ENCODE results near the gene PIWIL4. TPM values are rescaled to one million over a fixed set of nuclear protein-coding genes. Genes with fewer than 3 reads are reported as not detected.

Gene PIWIL4
- total and polyA plus RNA-seq, 7 experiments from 2014 or later, result 0.59 to 3.1 (median 1.2) TPM

- Mint-ChIP-seq H3K9me3 (no peaks in the 10 kb centered on the region), H3K4me1 (no peaks in the 10 kb centered on the region), H3K27me3 (peaks cover 11 to 56% (median 36%) of the 10 kb centered on the region in 5 donors), H3K27ac (no peak overlapping the region), H3K36me3 (no peaks in the 10 kb centered on the region), H3K4me3 (no peak overlapping the region)
- H3K27ac ChIP-seq (ENCODE audit: low read depth, low read length), result no peak overlapping the region
- no peak overlapping the region for H3K4me3 ChIP-seq (ENCODE audit: low read length)
- H3K27me3 ChIP-seq (ENCODE audit: control insufficient read depth in 2 of 2, insufficient read depth in 2 of 2, low read length in 2 of 2), result no peaks in the 10 kb centered on the region
- H3K4me1 ChIP-seq (ENCODE audit: control insufficient read depth in 2 of 2, insufficient read depth in 2 of 2, low read length in 2 of 2), result no peaks in the 10 kb centered on the region
- H3K9me3 ChIP-seq (ENCODE audit: control insufficient read depth in 2 of 3, low read length in 3 of 3), result no peaks in the 10 kb centered on the region
- POLR2A ChIA-PET, result no interaction called here
- intact Hi-C loops (cut with micrococcal nuclease), result no loop called here
- CTCF ChIA-PET, result no interaction called here
- DNase-seq (no peak), ATAC-seq (no peak)
- no peaks in the 10 kb centered on the region for H3K36me3 ChIP-seq (ENCODE audit: control insufficient read depth in 2 of 3, insufficient read depth in 3 of 3, low read length in 3 of 3)
These were observed 40.3 kb upstream of the PIWIL4 start for GRCh38 chr11:94526645-94527438.

GRCh38 chr11:94528551-94528950 is 38.6 kb upstream of the PIWIL4 start:
- Histone ChIP-seq H3K9me3 (ENCODE audit: control insufficient read depth in 2 of 3, low read length in 3 of 3) (no peaks in the 10 kb centered on the region), H3K4me3 (ENCODE audit: low read length) (no peak overlapping the region), H3K27me3 (ENCODE audit: control insufficient read depth in 2 of 2, insufficient read depth in 2 of 2, low read length in 2 of 2) (no peaks in the 10 kb centered on the region), H3K4me1 (ENCODE audit: control insufficient read depth in 2 of 2, insufficient read depth in 2 of 2, low read length in 2 of 2) (no peaks in the 10 kb centered on the region), H3K36me3 (ENCODE audit: control insufficient read depth in 2 of 3, insufficient read depth in 3 of 3, low read length in 3 of 3) (no peaks in the 10 kb centered on the region), H3K27ac (ENCODE audit: low read depth, low read length) (no peak overlapping the region)
- Mint-ChIP-seq H3K9me3 (no peaks in the 10 kb centered on the region), H3K27ac (no peak overlapping the region), H3K4me1 (no peaks in the 10 kb centered on the region), H3K36me3 (no peaks in the 10 kb centered on the region), H3K4me3 (no peak overlapping the region), H3K27me3 (peaks cover 11 to 58% (median 29%) of the 10 kb centered on the region in 5 donors)
- DNase-seq (no peak), ATAC-seq (no peak)
- ChIA-PET CTCF (no interaction called here), POLR2A (no interaction called here)
- intact Hi-C loops (cut with micrococcal nuclease), result no loop called here

- POLR2A ChIA-PET, result no interaction called here
- Histone ChIP-seq H3K36me3 (ENCODE audit: control insufficient read depth in 2 of 3, insufficient read depth in 3 of 3, low read length in 3 of 3) (no peaks in the 10 kb centered on the region), H3K9me3 (ENCODE audit: control insufficient read depth in 2 of 3, low read length in 3 of 3) (no peaks in the 10 kb centered on the region), H3K4me3 (ENCODE audit: low read length) (no peak overlapping the region), H3K27ac (ENCODE audit: low read depth, low read length) (no peak overlapping the region), H3K4me1 (ENCODE audit: control insufficient read depth in 2 of 2, insufficient read depth in 2 of 2, low read length in 2 of 2) (no peaks in the 10 kb centered on the region), H3K27me3 (ENCODE audit: control insufficient read depth in 2 of 2, insufficient read depth in 2 of 2, low read length in 2 of 2) (no peaks in the 10 kb centered on the region)
- H3K36me3 Mint-ChIP-seq, result no peaks in the 10 kb centered on the region
- H3K9me3 Mint-ChIP-seq, result no peaks in the 10 kb centered on the region
- peaks cover 21 to 58% (median 33%) of the 10 kb centered on the region in 5 donors for H3K27me3 Mint-ChIP-seq
- H3K4me1 Mint-ChIP-seq, result no peaks in the 10 kb centered on the region
- no peak overlapping the region for H3K27ac Mint-ChIP-seq
- CTCF ChIA-PET, result interaction anchor here (1.6 kb wide), 1 partner anchor 13 kb away, joined by 5 read pairs; no protein-coding TSS in a partner anchor
- intact Hi-C loops (cut with micrococcal nuclease), result no loop called here
- no peak for DNase-seq
- no peak for ATAC-seq
- H3K4me3 Mint-ChIP-seq, result no peak overlapping the region
These were observed 35.0 kb upstream of the PIWIL4 start for GRCh38 chr11:94532211-94532610.

- Histone ChIP-seq H3K9me3 (ENCODE audit: control insufficient read depth in 2 of 3, low read length in 3 of 3) (no peaks in the 10 kb centered on the region), H3K4me3 (ENCODE audit: low read length) (no peak overlapping the region), H3K27ac (ENCODE audit: low read depth, low read length) (no peak overlapping the region), H3K27me3 (ENCODE audit: control insufficient read depth in 2 of 2, insufficient read depth in 2 of 2, low read length in 2 of 2) (no peaks in the 10 kb centered on the region), H3K36me3 (ENCODE audit: control insufficient read depth in 2 of 3, insufficient read depth in 3 of 3, low read length in 3 of 3) (no peaks in the 10 kb centered on the region), H3K4me1 (ENCODE audit: control insufficient read depth in 2 of 2, insufficient read depth in 2 of 2, low read length in 2 of 2) (no peaks in the 10 kb centered on the region)
- Mint-ChIP-seq H3K9me3 (no peaks in the 10 kb centered on the region), H3K27me3 (peaks cover 16 to 57% (median 36%) of the 10 kb centered on the region in 5 donors), H3K27ac (no peak overlapping the region), H3K4me1 (no peaks in the 10 kb centered on the region), H3K36me3 (no peaks in the 10 kb centered on the region), H3K4me3 (no peak overlapping the region)
- ChIA-PET POLR2A (no interaction called here), CTCF (interaction anchor here (0.6 to 1.6 kb wide), 2 partner anchors 14 to 16 kb away, joined by 4 to 5 read pairs; no protein-coding TSS in a partner anchor)
- DNase-seq, result no peak
- no peak for ATAC-seq
- intact Hi-C loops (cut with micrococcal nuclease), result no loop called here
These were observed 34.0 kb upstream of the PIWIL4 start for GRCh38 chr11:94533206-94533605.

GRCh38 chr11:94533696-94534630 is 33.2 kb upstream of the PIWIL4 start:
- Histone ChIP-seq H3K4me3 (ENCODE audit: low read length) (no peak overlapping the region), H3K36me3 (ENCODE audit: control insufficient read depth in 2 of 3, insufficient read depth in 3 of 3, low read length in 3 of 3) (no peaks in the 10 kb centered on the region), H3K27ac (ENCODE audit: low read depth, low read length) (no peak overlapping the region), H3K9me3 (ENCODE audit: control insufficient read depth in 2 of 3, low read length in 3 of 3) (no peaks in the 10 kb centered on the region), H3K4me1 (ENCODE audit: control insufficient read depth in 2 of 2, insufficient read depth in 2 of 2, low read length in 2 of 2) (no peaks in the 10 kb centered on the region), H3K27me3 (ENCODE audit: control insufficient read depth in 2 of 2, insufficient read depth in 2 of 2, low read length in 2 of 2) (no peaks in the 10 kb centered on the region)
- no peak overlapping the region for H3K27ac Mint-ChIP-seq
- DNase-seq (no peak), ATAC-seq (no peak)
- no peaks in the 10 kb centered on the region for H3K36me3 Mint-ChIP-seq
- H3K9me3 Mint-ChIP-seq, result no peaks in the 10 kb centered on the region
- ChIA-PET POLR2A (no interaction called here), CTCF (interaction anchor here (0.6 to 1.6 kb wide), 2 partner anchors 14 to 17 kb away, joined by 4 to 5 read pairs; no protein-coding TSS in a partner anchor)
- H3K27me3 Mint-ChIP-seq, result peaks cover 14 to 55% (median 30%) of the 10 kb centered on the region in 5 donors
- no peaks in the 10 kb centered on the region for H3K4me1 Mint-ChIP-seq
- intact Hi-C loops (cut with micrococcal nuclease), result no loop called here
- H3K4me3 Mint-ChIP-seq, result no peak overlapping the region

- H3K27me3 ChIP-seq (ENCODE audit: control insufficient read depth in 2 of 2, insufficient read depth in 2 of 2, low read length in 2 of 2), result no peaks in the 10 kb centered on the region
These were observed 30.8 kb upstream of the PIWIL4 start for GRCh38 chr11:94536386-94536785.

More at GRCh38 chr11:94536386-94536785, 30.8 kb upstream of the PIWIL4 start:
- Mint-ChIP-seq H3K27ac (no peak overlapping the region), H3K4me1 (no peaks in the 10 kb centered on the region), H3K4me3 (no peak overlapping the region), H3K27me3 (peaks cover 11 to 43% (median 22%) of the 10 kb centered on the region in 5 donors), H3K9me3 (no peaks in the 10 kb centered on the region), H3K36me3 (no peaks in the 10 kb centered on the region)
- POLR2A ChIA-PET, result no interaction called here
- no peak overlapping the region for H3K27ac ChIP-seq (ENCODE audit: low read depth, low read length)
- ATAC-seq (no peak), DNase-seq (no peak)
- H3K9me3 ChIP-seq (ENCODE audit: control insufficient read depth in 2 of 3, low read length in 3 of 3), result no peaks in the 10 kb centered on the region
- no peaks in the 10 kb centered on the region for H3K36me3 ChIP-seq (ENCODE audit: control insufficient read depth in 2 of 3, insufficient read depth in 3 of 3, low read length in 3 of 3)
- intact Hi-C loops (cut with micrococcal nuclease), result no loop called here
- CTCF ChIA-PET, result no interaction called here
- H3K4me1 ChIP-seq (ENCODE audit: control insufficient read depth in 2 of 2, insufficient read depth in 2 of 2, low read length in 2 of 2), result no peaks in the 10 kb centered on the region
- no peak overlapping the region for H3K4me3 ChIP-seq (ENCODE audit: low read length)

Data from naive thymus-derived CD4-positive, alpha-beta T cell (primary cell).